Activated T-cell treated with anti-CD3 and anti-CD28 coated beads, Interleukin-2, amount 50 U/mL, for 72 hours (primary cell): ENCODE measurements around the gene MAP3K10. TPM values are rescaled to one million over a fixed set of nuclear protein-coding genes. Genes with fewer than 3 reads are reported as not detected.
"Not testable (repeated sequence)": the region's sequence is repeated elsewhere in the genome, so short reads cannot be mapped to it uniquely, and the experiment has no call there.

Experiments used
- ATAC-seq, 2 donors: fragments of 150-1000 bp; cut with Tn5 transposase; replicated peaks in 1 of 2; 2 replicates each; pipeline ENCODE4 v1.10.0; 2021; ENCODE audit warnings: moderate library complexity in 2 of 2, mild to moderate bottlenecking in 1 of 2
- DNase-seq, 2 donors: peaks; one replicate each; pipeline ENCODE4 v3.0.0; 2021 to 2022; ENCODE audit warnings: mixed read lengths in 1 of 2
- H3K27ac Mint-ChIP-seq: one replicate; pipeline ENCODE4 v1.8.0; 2022; ENCODE audit warnings: mild to moderate bottlenecking, moderate library complexity, mixed read lengths
- H3K27me3 Mint-ChIP-seq: one replicate; pipeline ENCODE4 v1.8.0; 2022; ENCODE audit warnings: low read depth, mixed read lengths
- H3K36me3 Mint-ChIP-seq, 2 donors: one replicate each; pipeline ENCODE4 v1.8.0; 2022; ENCODE audit warnings: mixed read lengths in 2 of 2, mild to moderate bottlenecking in 1 of 2; ENCODE audit not compliant: insufficient read depth in 2 of 2
- H3K4me1 Mint-ChIP-seq: one replicate; pipeline ENCODE4 v1.8.0; 2022; ENCODE audit warnings: low read depth, mixed read lengths
- H3K4me3 Mint-ChIP-seq, 2 donors: one replicate each; pipeline ENCODE4 v1.8.0; 2022; ENCODE audit warnings: mild to moderate bottlenecking in 2 of 2, mixed read lengths in 2 of 2, moderate library complexity in 2 of 2
- H3K9me3 Mint-ChIP-seq, 2 donors: one replicate each; pipeline ENCODE4 v1.8.0; 2022; ENCODE audit warnings: mixed read lengths in 2 of 2
- total RNA-seq, 2 donors: library from RNA; stranded (reverse); gene quantifications; one replicate each; pipeline ENCODE4 v1.2.3, GENCODE V29; 2022

The MAP3K10 gene
- total RNA-seq, 2 donors from 2014 or later: 12.7 to 22.0 TPM

DNA sequence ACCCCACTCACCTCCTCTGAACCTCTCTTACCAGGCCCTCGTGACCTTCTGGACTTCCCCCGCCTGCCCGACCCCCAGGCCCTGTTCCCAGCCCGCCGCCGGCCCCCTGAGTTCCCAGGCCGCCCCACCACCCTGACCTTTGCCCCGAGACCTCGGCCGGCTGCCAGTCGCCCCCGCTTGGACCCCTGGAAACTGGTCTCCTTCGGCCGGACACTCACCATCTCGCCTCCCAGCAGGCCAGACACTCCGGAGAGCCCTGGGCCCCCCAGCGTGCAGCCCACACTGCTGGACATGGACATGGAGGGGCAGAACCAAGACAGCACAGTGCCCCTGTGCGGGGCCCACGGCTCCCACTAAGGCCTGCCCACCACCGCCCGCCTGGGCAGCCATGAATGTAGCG lies 23.7 kb downstream of the MAP3K10 start:
- Mint-ChIP-seq H3K27me3 (peaks cover 31% of the 10 kb centered on the region), H3K4me3 (no peak overlapping the region), H3K36me3 (no peaks in the 10 kb centered on the region), H3K9me3 (no peaks in the 10 kb centered on the region), H3K4me1 (peaks cover 16% of the 10 kb centered on the region), H3K27ac (no peak overlapping the region)
- DNase-seq: no peak
- ATAC-seq: no peak

DNA sequence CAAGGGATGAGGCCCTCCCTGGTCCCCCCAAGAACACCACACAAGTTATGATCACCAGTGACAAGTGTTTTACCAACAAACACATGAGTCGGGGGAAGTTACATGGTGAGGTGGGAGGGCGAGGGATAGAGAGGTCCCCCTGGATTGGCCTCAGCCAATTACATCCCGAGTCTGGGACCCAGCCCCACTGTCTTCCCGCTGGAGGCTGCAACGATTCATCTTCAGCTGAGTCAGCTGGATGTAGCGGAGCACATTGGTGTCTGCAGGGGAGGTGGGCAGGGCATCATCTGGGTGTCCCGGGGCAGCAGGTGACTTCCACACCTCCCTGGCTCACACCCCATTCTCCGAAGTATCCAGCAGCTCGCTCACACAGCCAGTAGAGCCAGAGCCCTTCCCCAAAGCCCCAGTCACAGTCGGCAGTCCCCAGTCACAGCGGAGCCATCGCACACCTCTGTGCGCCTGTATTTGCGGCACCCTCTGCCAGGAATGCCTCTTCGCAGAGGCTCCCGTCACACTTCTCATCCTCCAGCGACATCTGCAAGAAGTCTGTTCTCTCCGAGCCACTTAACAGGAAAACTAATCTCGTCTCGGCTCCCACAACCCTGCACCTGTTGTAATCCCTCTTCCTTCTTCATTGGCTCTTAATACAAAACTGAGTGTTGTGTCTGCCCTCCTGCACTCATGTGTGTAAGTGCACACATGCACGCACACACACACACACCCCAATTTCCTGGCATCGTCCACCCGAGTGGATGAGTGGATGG lies 25.0 kb downstream of the MAP3K10 start:
- Mint-ChIP-seq H3K4me3 (peak overlapping the region in 1 of 2 donors; percentile 43), H3K36me3 (no peaks in the 10 kb centered on the region), H3K9me3 (no peaks in the 10 kb centered on the region), H3K27ac (no peak overlapping the region), H3K4me1 (peaks cover 19% of the 10 kb centered on the region), H3K27me3 (peaks cover 36% of the 10 kb centered on the region)
- ATAC-seq (no peak), DNase-seq (no peak)

DNA sequence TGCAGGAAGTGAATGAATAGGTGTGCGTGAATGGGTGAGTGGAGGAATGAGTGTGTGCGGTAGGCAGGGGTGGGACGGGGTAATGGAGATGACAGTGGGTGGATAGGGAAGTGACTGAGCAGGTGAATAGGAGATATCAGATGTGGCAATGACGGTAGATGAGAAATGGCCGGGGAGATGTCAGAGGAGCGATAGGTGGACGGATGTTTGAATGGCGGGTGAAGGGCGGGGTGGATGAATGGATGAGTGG lies 25.5 kb downstream of the MAP3K10 start:
- ATAC-seq (peak; percentile 18 to 20), DNase-seq (no peak)
- H3K4me3 Mint-ChIP-seq: peak overlapping the region; percentile 2 to 43
- H3K27me3 Mint-ChIP-seq: peaks cover 41% of the 10 kb centered on the region
- no peaks in the 10 kb centered on the region for H3K9me3 Mint-ChIP-seq
- peaks cover 19% of the 10 kb centered on the region for H3K4me1 Mint-ChIP-seq
- no peaks in the 10 kb centered on the region for H3K36me3 Mint-ChIP-seq
- no peak overlapping the region for H3K27ac Mint-ChIP-seq

DNA sequence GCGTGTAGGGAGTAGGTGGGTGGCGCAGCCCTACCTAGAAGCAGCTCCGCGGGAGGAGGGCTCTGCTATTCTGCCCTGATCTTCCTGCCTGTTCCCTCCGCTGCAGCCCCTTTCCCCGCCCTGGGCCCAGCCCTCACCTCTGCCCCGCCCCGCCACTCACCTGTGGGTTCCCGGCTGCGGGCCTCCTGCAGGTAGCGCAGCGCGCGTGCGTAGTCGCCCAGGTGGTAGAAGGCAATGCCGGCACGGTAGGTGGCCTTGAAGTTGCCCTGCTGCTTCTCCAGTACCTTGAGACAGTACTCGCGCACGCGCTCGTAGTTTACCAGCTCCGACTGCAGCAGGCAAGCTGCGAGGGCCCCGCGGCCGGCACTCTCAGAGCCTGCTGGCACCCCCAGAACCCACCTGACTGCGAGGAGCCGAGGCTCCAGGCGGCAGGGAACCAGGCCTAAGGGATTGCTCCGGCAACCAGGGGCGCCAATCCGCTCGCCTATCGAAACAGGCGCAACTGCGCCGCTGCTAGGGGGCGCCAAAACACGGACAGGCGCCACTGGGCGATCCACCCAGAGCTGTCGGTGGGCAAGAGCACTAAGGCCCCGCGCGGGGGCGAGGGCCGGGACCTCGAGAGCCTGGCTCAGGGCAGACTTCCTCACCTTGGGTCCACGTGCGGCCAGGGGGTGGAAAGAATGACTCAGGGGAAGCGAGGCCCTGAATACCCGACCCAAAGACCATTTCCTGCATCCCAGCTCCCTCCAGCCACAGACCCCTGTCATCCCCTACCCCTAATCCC lies 26.0 kb downstream of the MAP3K10 start:
- Mint-ChIP-seq H3K27ac (no peak overlapping the region), H3K9me3 (peaks cover 3% of the 10 kb centered on the region in 2 donors), H3K4me1 (peaks cover 24% of the 10 kb centered on the region), H3K27me3 (peaks cover 46% of the 10 kb centered on the region), H3K4me3 (peak overlapping the region; percentile 34 to 49), H3K36me3 (peaks cover 3% of the 10 kb centered on the region in 2 donors)
- peak in 1 of 2 donors; percentile 45 for DNase-seq
- no peak for ATAC-seq

- peak; percentile 54 to 56 for ATAC-seq
- peak; percentile 66 to 71 for DNase-seq
Observed at GRCh38 chr19:40217934-40218890, 27.0 kb downstream of the MAP3K10 start, which contains the start of gene TTC9B. Gene TTC9B (minus strand): TSS chr19:40218384. CDS start chr19:40218381, 3 bp downstream.

GRCh38 chr19:40219029-40219428 lies 27.8 kb downstream of the MAP3K10 start:
- not testable (repeated sequence) for H3K4me3 Mint-ChIP-seq, H3K27ac Mint-ChIP-seq, ATAC-seq, H3K36me3 Mint-ChIP-seq, DNase-seq, H3K9me3 Mint-ChIP-seq
- Mint-ChIP-seq H3K27me3 (peaks cover 54% of the 10 kb centered on the region), H3K4me1 (peaks cover 27% of the 10 kb centered on the region)

More at GRCh38 chr19:40217934-40218890, 27.0 kb downstream of the MAP3K10 start, which contains the start of gene TTC9B:
- Mint-ChIP-seq H3K4me3 (peak within 1 kb of the TSS; percentile 34 to 52), H3K4me1 (peaks cover 27% of the 10 kb centered on the region), H3K27ac (no peak within 1 kb of the TSS), H3K36me3 (peaks cover 3% of the 10 kb centered on the region in 2 donors), H3K27me3 (peaks cover 51% of the 10 kb centered on the region), H3K9me3 (peaks cover 3% of the 10 kb centered on the region in 2 donors)

DNA sequence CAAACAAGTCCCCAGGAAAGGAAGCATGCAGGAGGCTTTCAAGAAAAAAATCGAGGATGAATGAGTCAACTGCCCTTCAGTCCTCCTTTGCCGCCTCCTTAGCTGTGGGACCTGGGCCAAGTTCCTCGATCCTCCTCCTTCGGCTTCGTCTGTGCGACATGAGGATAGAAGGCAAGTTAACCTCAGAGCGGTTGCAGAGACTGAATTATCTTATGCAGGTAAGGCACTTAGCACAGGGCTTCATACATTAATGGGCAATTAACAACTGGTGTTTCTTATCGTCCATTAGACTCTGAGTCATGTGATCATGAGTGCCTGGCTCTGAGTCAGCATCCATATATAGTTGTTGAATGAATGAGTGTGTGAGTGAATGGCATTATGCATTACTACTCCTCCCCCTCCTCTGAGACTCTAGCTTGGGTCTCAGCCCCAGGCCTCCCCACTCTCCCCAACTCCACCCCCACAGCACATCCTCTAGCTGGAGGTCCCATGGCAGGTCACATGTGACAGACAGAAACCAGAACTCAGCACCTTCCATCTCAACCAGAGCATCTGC lies 28.6 kb downstream of the MAP3K10 start:
- peaks cover 62% of the 10 kb centered on the region for H3K27me3 Mint-ChIP-seq

DNA sequence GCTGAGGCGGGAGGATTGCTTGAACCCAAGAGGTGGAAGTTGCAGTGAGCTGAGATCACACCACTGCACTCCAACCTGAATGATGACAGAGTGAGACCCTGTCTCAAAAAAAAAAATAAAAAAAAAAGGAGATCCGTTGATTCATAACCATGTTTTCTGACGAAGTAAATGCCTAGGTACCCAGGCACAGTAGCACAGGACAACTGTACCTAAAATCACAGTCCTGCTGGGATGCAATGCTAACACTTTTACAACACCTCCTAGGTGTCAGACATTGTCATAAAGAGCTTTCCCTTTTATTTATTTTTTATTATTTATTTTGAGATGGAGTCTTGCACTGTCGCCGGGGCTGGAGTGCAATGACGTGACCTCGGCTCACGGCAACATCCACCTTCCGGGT lies 29.4 kb downstream of the MAP3K10 start:
- Mint-ChIP-seq H3K27me3 (peaks cover 70% of the 10 kb centered on the region), H3K4me1 (peaks cover 32% of the 10 kb centered on the region), H3K9me3 (peaks cover 3% of the 10 kb centered on the region in 2 donors), H3K4me3 (no peak overlapping the region), H3K36me3 (peaks cover 3% of the 10 kb centered on the region in 2 donors), H3K27ac (no peak overlapping the region)
- DNase-seq (no peak), ATAC-seq (no peak)

More for the DNA sequence above, 28.6 kb downstream of the MAP3K10 start:
- H3K4me1 Mint-ChIP-seq: peaks cover 27% of the 10 kb centered on the region
- peaks cover 3% of the 10 kb centered on the region in 2 donors for H3K36me3 Mint-ChIP-seq
- peaks cover 3% of the 10 kb centered on the region in 2 donors for H3K9me3 Mint-ChIP-seq
- H3K4me3 Mint-ChIP-seq: no peak overlapping the region
- DNase-seq (no peak), ATAC-seq (peak; percentile 32 to 33)
- H3K27ac Mint-ChIP-seq: no peak overlapping the region

GRCh38 chr19:40221858-40222619 lies 30.8 kb downstream of the MAP3K10 start:
- DNase-seq (peak; percentile 75 to 77), ATAC-seq (peak; percentile 61 to 66)
- peak overlapping the region; percentile 59 for H3K27ac Mint-ChIP-seq
- H3K36me3 Mint-ChIP-seq: peaks cover 3% of the 10 kb centered on the region in 2 donors
- peaks cover 37% of the 10 kb centered on the region for H3K4me1 Mint-ChIP-seq
- H3K27me3 Mint-ChIP-seq: peaks cover 72% of the 10 kb centered on the region
- peaks cover 3% of the 10 kb centered on the region in 2 donors for H3K9me3 Mint-ChIP-seq
- H3K4me3 Mint-ChIP-seq: peak overlapping the region; percentile 8 to 75

DNA sequence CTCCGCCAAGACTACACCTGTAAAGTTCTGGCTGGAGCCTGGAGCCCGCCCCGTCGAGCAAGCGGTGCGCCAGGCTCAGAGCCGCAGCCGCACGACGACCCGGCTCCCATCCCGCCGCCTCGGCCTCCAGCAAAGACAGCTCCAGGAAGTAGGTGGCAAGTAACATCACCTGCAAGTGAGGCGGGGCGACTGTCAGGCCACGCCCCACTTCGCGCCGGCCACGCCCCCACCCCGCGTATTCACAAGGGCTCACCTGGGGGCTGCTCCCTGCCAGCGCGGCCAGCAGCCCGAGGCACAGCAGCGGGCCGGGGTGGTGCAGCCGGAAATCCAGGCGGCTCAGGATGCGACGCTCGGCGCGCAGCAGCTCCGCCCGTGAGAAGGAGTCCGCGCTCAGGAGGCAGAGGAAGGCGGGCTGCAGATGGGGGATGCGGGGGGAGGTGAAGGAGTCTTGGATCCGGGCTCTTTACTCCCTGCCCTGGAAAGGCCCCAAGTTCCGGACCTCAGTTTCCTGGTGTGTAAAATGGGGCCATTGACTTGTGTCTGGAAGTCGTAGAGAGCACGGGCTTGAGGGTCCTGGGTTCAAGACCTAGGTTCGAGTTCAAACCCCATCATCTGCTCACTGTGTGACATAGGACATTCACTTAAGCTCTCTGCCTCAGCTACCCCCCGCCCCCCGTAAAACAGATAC lies 32.1 kb downstream of the MAP3K10 start:
- ATAC-seq (peak in 1 of 2 donors; percentile 7), DNase-seq (peak in 1 of 2 donors; percentile 37)
- Mint-ChIP-seq H3K36me3 (peaks cover 3% of the 10 kb centered on the region in 2 donors), H3K27ac (no peak overlapping the region), H3K4me3 (peak overlapping the region in 1 of 2 donors; percentile 27), H3K9me3 (peaks cover 3% of the 10 kb centered on the region in 2 donors), H3K4me1 (peaks cover 35% of the 10 kb centered on the region), H3K27me3 (peaks cover 82% of the 10 kb centered on the region)

GRCh38 chr19:40224342-40225150 lies 33.3 kb downstream of the MAP3K10 start:
- H3K4me3 Mint-ChIP-seq: no peak overlapping the region
- peaks cover 39% of the 10 kb centered on the region for H3K4me1 Mint-ChIP-seq
- H3K9me3 Mint-ChIP-seq: peaks cover 3% of the 10 kb centered on the region in 2 donors
- H3K27me3 Mint-ChIP-seq: peaks cover 71% of the 10 kb centered on the region
- H3K27ac Mint-ChIP-seq: no peak overlapping the region
- H3K36me3 Mint-ChIP-seq: peaks cover 3% of the 10 kb centered on the region in 2 donors
- DNase-seq (no peak), ATAC-seq (no peak)
